Suprapubic skin (tissue), 4 donors: ENCODE data around the gene PLCL2. TPM values are rescaled to one million over a fixed set of nuclear protein-coding genes. Genes with fewer than 3 reads are reported as not detected.
A peak's percentile ranks its signal among the peaks of the same experiment; 100 is the strongest.

Experiments used
- DNase-seq, 2 donors: peaks; one replicate each; pipeline ENCODE4 v3.0.0-alpha.2; 2019; ENCODE audit warnings: low spot score in 2 of 2
- H3K27ac ChIP-seq: fragments of 200-600 bp; sonication (generic); one replicate; pipeline ENCODE4 v1.5.1; 2019
- H3K27me3 ChIP-seq: fragments of 200-600 bp; sonication (generic); one replicate; pipeline ENCODE4 v1.5.1; 2019
- H3K36me3 ChIP-seq: fragments of 200-600 bp; sonication (generic); one replicate; pipeline ENCODE4 v1.5.1; 2019
- H3K4me1 ChIP-seq: fragments of 200-600 bp; sonication (generic); one replicate; pipeline ENCODE4 v1.5.1; 2019
- H3K4me3 ChIP-seq: fragments of 200-600 bp; sonication (generic); one replicate; pipeline ENCODE4 v1.5.1; 2019; ENCODE audit warnings: mild to moderate bottlenecking
- H3K9me3 ChIP-seq: fragments of 200-600 bp; sonication (generic); one replicate; pipeline ENCODE4 v1.5.1; 2019
- CTCF ChIP-seq, 2 donors: fragments of 200-600 bp in 1 of 2; fragments of 450-650 bp in 1 of 2; sonication (generic) in 1 of 2; IDR thresholded peaks; one replicate each; pipeline ENCODE4 v1.5.1; 2016 to 2019; ENCODE audit warnings: antibody characterized with exemption in 2 of 2, mild to moderate bottlenecking in 1 of 2, moderate library complexity in 1 of 2
- EP300 ChIP-seq: sonication (generic); formaldehyde crosslinking; IDR thresholded peaks from one replicate; pipeline ENCODE4 v1.6.1; 2017; ENCODE audit warnings: antibody characterized with exemption
- POLR2A ChIP-seq, 2 donors: fragments of 450-650 bp; IDR thresholded peaks; one replicate each; pipeline ENCODE4 v1.6.1; 2017; ENCODE audit warnings: antibody characterized with exemption in 2 of 2, mild to moderate bottlenecking in 2 of 2, moderate library complexity in 2 of 2
- POLR2AphosphoS5 ChIP-seq, 3 donors: sonication (generic); formaldehyde crosslinking; IDR thresholded peaks; one replicate each; pipeline ENCODE4 v1.6.1; 2017; ENCODE audit warnings: antibody characterized with exemption in 3 of 3
- WGBS: methylation state at CpG from one replicate; pipeline ENCODE4 v1.1.5; 2018; 5-methylcytosine and 5-hydroxymethylcytosine counted together
- total RNA-seq, 4 donors: library from RNA; depleted of rRNA; stranded (reverse); fragments of >200 nt; gene quantifications; one replicate each; pipeline ENCODE4 v1.1.0, GENCODE V29; 2016

Gene PLCL2
- total RNA-seq, 4 donors from 2014 or later: 1.5 to 4.2 (median 1.9) TPM

GRCh38 chr3:16844791-16845190, 40.0 kb upstream of the PLCL2 start:
- Histone ChIP-seq H3K36me3 (no peaks in the 10 kb centered on the region), H3K27ac (no peak overlapping the region), H3K4me1 (no peaks in the 10 kb centered on the region), H3K9me3 (no peaks in the 10 kb centered on the region), H3K27me3 (no peaks in the 10 kb centered on the region), H3K4me3 (no peak overlapping the region)
- no peak for DNase-seq
- 96% methylated on average over 1 of the region's 1 CpG for WGBS
- no peak for TF ChIP-seq POLR2A (IDR thresholded peaks at IDR 0.05)
- TF ChIP-seq EP300: no peak
- TF ChIP-seq POLR2AphosphoS5 (IDR thresholded peaks at IDR 0.05): no peak
- no peak for TF ChIP-seq CTCF (IDR thresholded peaks at IDR 0.05)

- no peak overlapping the region for H3K27ac ChIP-seq
- 84% methylated on average over 5 of the region's 5 CpGs for WGBS
These were observed 38.2 kb upstream of the PLCL2 start for GRCh38 chr3:16846373-16847080.

GRCh38 chr3:16848007-16848406, 36.7 kb upstream of the PLCL2 start:
- no peaks in the 10 kb centered on the region for H3K27me3 ChIP-seq
- no peaks in the 10 kb centered on the region for H3K9me3 ChIP-seq
- WGBS: 90% methylated on average over 2 of the region's 2 CpGs
- H3K4me3 ChIP-seq: no peak overlapping the region
- no peaks in the 10 kb centered on the region for H3K36me3 ChIP-seq
- no peak for DNase-seq
- no peaks in the 10 kb centered on the region for H3K4me1 ChIP-seq
- H3K27ac ChIP-seq: no peak overlapping the region
- TF ChIP-seq POLR2A (IDR thresholded peaks at IDR 0.05) (no peak), POLR2AphosphoS5 (IDR thresholded peaks at IDR 0.05) (no peak), EP300 (no peak)

More at GRCh38 chr3:16846373-16847080, 38.2 kb upstream of the PLCL2 start:
- Histone ChIP-seq H3K4me1 (no peaks in the 10 kb centered on the region), H3K9me3 (no peaks in the 10 kb centered on the region), H3K36me3 (no peaks in the 10 kb centered on the region), H3K4me3 (no peak overlapping the region), H3K27me3 (no peaks in the 10 kb centered on the region)
- DNase-seq: no peak
- TF ChIP-seq CTCF (IDR thresholded peaks at IDR 0.05): no peak
- no peak for TF ChIP-seq EP300
- TF ChIP-seq POLR2AphosphoS5 (IDR thresholded peaks at IDR 0.05): no peak
- no peak for TF ChIP-seq POLR2A (IDR thresholded peaks at IDR 0.05)

GRCh38 chr3:16849229-16849628, 35.5 kb upstream of the PLCL2 start:
- no peak overlapping the region for H3K27ac ChIP-seq
- DNase-seq: no peak
- H3K9me3 ChIP-seq: no peaks in the 10 kb centered on the region
- WGBS: 27% methylated on average over 8 of the region's 8 CpGs
- H3K27me3 ChIP-seq: no peaks in the 10 kb centered on the region
- TF ChIP-seq POLR2AphosphoS5 (IDR thresholded peaks at IDR 0.05) (no peak), CTCF (IDR thresholded peaks at IDR 0.05) (no peak), EP300 (no peak), POLR2A (IDR thresholded peaks at IDR 0.05) (no peak)
- peak overlapping the region; percentile 23 for H3K4me3 ChIP-seq
- no peaks in the 10 kb centered on the region for H3K36me3 ChIP-seq
- no peaks in the 10 kb centered on the region for H3K4me1 ChIP-seq

- 15% methylated on average over 3 of the region's 3 CpGs for WGBS
- Histone ChIP-seq H3K36me3 (no peaks in the 10 kb centered on the region), H3K4me1 (no peaks in the 10 kb centered on the region), H3K4me3 (no peak overlapping the region), H3K27me3 (no peaks in the 10 kb centered on the region), H3K9me3 (no peaks in the 10 kb centered on the region), H3K27ac (no peak overlapping the region)
- TF ChIP-seq POLR2AphosphoS5 (IDR thresholded peaks at IDR 0.05): no peak
- DNase-seq: no peak
These were observed 35.0 kb upstream of the PLCL2 start for GRCh38 chr3:16849795-16850194.

GRCh38 chr3:16855497-16855896, 29.3 kb upstream of the PLCL2 start:
- Histone ChIP-seq H3K27me3 (no peaks in the 10 kb centered on the region), H3K27ac (no peak overlapping the region), H3K4me3 (no peak overlapping the region), H3K9me3 (no peaks in the 10 kb centered on the region), H3K4me1 (no peaks in the 10 kb centered on the region), H3K36me3 (no peaks in the 10 kb centered on the region)
- DNase-seq: no peak
- WGBS: 80% methylated on average over 1 of the region's 1 CpG
- TF ChIP-seq CTCF (IDR thresholded peaks at IDR 0.05) (no peak), POLR2AphosphoS5 (IDR thresholded peaks at IDR 0.05) (no peak), EP300 (no peak), POLR2A (IDR thresholded peaks at IDR 0.05) (no peak)
